PC-3 (cell line): ENCODE results near the gene CMTM5. TPM values are rescaled to one million over a fixed set of nuclear protein-coding genes. Genes with fewer than 3 reads are reported as not detected.

ENCODE experiments used
- ATAC-seq: fragments of 200-7000 bp; cut with Tn5 transposase; 2 replicates; pipeline ENCODE4 v1.9.1; 2020; ENCODE audit warnings: mild to moderate bottlenecking, moderate library complexity
- BruUV-seq: library from RNA; stranded (reverse); fragments of 400-500 nt; replicated peaks from 2 replicates; lab custom pipeline; 2021; lab: Mats Ljungman, UMichigan
- CTCF ChIA-PET: fragments of 300-600 bp; sonication (Branson Sonifier 250); formaldehyde crosslinking; loops from one replicate; lab custom pipeline; 2022; ENCODE audit warnings: antibody characterized with exemption; lab: Charles Lee
- POLR2A ChIA-PET: fragments of 300-600 bp; sonication (Branson Sonifier 250); formaldehyde crosslinking; loops from one replicate; lab custom pipeline; 2022; ENCODE audit warnings: antibody characterized with exemption; ENCODE audit not compliant: unreplicated experiment; lab: Charles Lee
- DNase-seq: peaks from one replicate; pipeline ENCODE4 v3.0.0-alpha.2; 2015
- H2AFZ ChIP-seq: fragments of 300-600 bp; sonication (generic); 2 replicates; pipeline ENCODE4 v1.6.0; 2016; ENCODE audit warnings: antibody characterized with exemption, low read length
- H3F3A ChIP-seq: fragments of 300-600 bp; sonication (generic); one replicate; pipeline ENCODE4 v1.6.0; 2017; ENCODE audit warnings: antibody characterized with exemption, low read length, control low read depth, mild to moderate bottlenecking; ENCODE audit not compliant: unreplicated experiment
- H3K27ac ChIP-seq: fragments of 300-600 bp; sonication (generic); 2 replicates; pipeline ENCODE4 v1.5.1; 2016; ENCODE audit warnings: mild to moderate bottlenecking, low read length
- H3K27me3 ChIP-seq: fragments of 300-600 bp; sonication (generic); 2 replicates; pipeline ENCODE4 v1.6.1; 2016; ENCODE audit warnings: low read length, mixed read lengths
- H3K36me3 ChIP-seq: fragments of 300-600 bp; sonication (generic); 2 replicates; pipeline ENCODE4 v1.6.1; 2016; ENCODE audit warnings: low read depth, mixed run types, low read length, mixed read lengths
- H3K4me1 ChIP-seq: fragments of 300-600 bp; sonication (generic); 2 replicates; pipeline ENCODE4 v1.5.1; 2016; ENCODE audit warnings: low read length; ENCODE audit not compliant: insufficient read depth
- H3K4me2 ChIP-seq: fragments of 300-600 bp; sonication (generic); 2 replicates; pipeline ENCODE4 v1.6.0; 2016; ENCODE audit warnings: low read length
- H3K4me3 ChIP-seq: fragments of 300-600 bp; sonication (generic); 2 replicates; pipeline ENCODE4 v1.5.1; 2016; ENCODE audit warnings: mild to moderate bottlenecking, low read length, mixed read lengths
- H3K79me2 ChIP-seq: fragments of 300-600 bp; sonication (generic); 2 replicates; pipeline ENCODE4 v1.6.1; 2017; ENCODE audit warnings: low read length, mixed read lengths
- H3K9ac ChIP-seq: fragments of 300-600 bp; sonication (generic); 2 replicates; pipeline ENCODE4 v1.6.0; 2016; ENCODE audit warnings: mild to moderate bottlenecking, low read length
- H3K9me2 ChIP-seq: fragments of 300-600 bp; sonication (generic); replicated peaks from 2 replicates; pipeline ENCODE4 v1.6.1; 2016; ENCODE audit warnings: mixed run types, low read length, mixed read lengths
- H3K9me3 ChIP-seq: fragments of 300-600 bp; sonication (generic); 2 replicates; pipeline ENCODE4 v1.6.1; 2016; ENCODE audit warnings: low read length, mixed read lengths
- H4K20me1 ChIP-seq: fragments of 300-600 bp; sonication (generic); 2 replicates; pipeline ENCODE4 v1.6.1; 2016; ENCODE audit warnings: low read length, mixed read lengths
- CTCF ChIP-seq: fragments of 300-600 bp; sonication (generic); conservative IDR thresholded peaks from 2 replicates; pipeline ENCODE4 v1.5.1; 2017; ENCODE audit warnings: antibody characterized with exemption, low read depth, mild to moderate bottlenecking, low read length
- EZH2 ChIP-seq: fragments of 300-600 bp; sonication (generic); IDR thresholded peaks from one replicate; pipeline ENCODE4 v1.6.1; 2017; ENCODE audit warnings: antibody characterized with exemption, mild to moderate bottlenecking, low read length; ENCODE audit not compliant: unreplicated experiment
- EZH2phosphoT487 ChIP-seq: fragments of 300-600 bp; sonication (generic); IDR thresholded peaks from 2 replicates; pipeline ENCODE4 v1.6.1; 2018; ENCODE audit warnings: mild to moderate bottlenecking, antibody characterized with exemption, low read length, borderline replicate concordance
- intact Hi-C: fragments of 100-400 bp; cut with micrococcal nuclease; formaldehyde crosslinking; loops from 2 replicates; pipeline ENCODE4 v1.9.0; 2023
- total RNA-seq: library from RNA; depleted of rRNA; stranded (reverse); fragments of >200 nt; gene quantifications from 2 replicates; pipeline ENCODE4 v1.2.3, GENCODE V29; 2014

Gene CMTM5
- total RNA-seq, 1 experiment from 2014 or later, result not detected

- no peak overlapping the region for H3K4me3 ChIP-seq
- H3K27me3 ChIP-seq, result peaks cover 15% of the 10 kb centered on the region
- H3K9me3 ChIP-seq, result no peaks in the 10 kb centered on the region
- no peak overlapping the region for H3K27ac ChIP-seq
- ATAC-seq (no peak), DNase-seq (no peak)
- no peaks in the 10 kb centered on the region for H3K36me3 ChIP-seq
- H3K79me2 ChIP-seq, result no peaks in the 10 kb centered on the region
- H2AFZ ChIP-seq, result no peak overlapping the region
- H3F3A ChIP-seq, result no peaks in the 10 kb centered on the region
- BruUV-seq, result no TSS peak
- H3K4me2 ChIP-seq, result no peak overlapping the region
- ChIA-PET CTCF (no interaction called here), POLR2A (no interaction called here)
- intact Hi-C loops, result no loop called here
- H3K9ac ChIP-seq, result no peak overlapping the region
- H3K4me1 ChIP-seq, result no peaks in the 10 kb centered on the region
- TF ChIP-seq CTCF, result no peak
- TF ChIP-seq EZH2, result no peak
- TF ChIP-seq EZH2phosphoT487, result no peak
- H4K20me1 ChIP-seq, result no peaks in the 10 kb centered on the region
- no peaks in the 10 kb centered on the region for H3K9me2 ChIP-seq
Observed at GRCh38 chr14:23349156-23349845, 27.5 kb upstream of the CMTM5 start.

GRCh38 chr14:23351681-23352505 lies 25.0 kb upstream of the CMTM5 start:
- CTCF ChIA-PET, result no interaction called here
- peak overlapping the region; percentile 85 for H2AFZ ChIP-seq

More at GRCh38 chr14:23351681-23352505, 25.0 kb upstream of the CMTM5 start:
- Histone ChIP-seq H3K9ac (no peak overlapping the region), H3K9me2 (no peaks in the 10 kb centered on the region), H3K27ac (no peak overlapping the region), H3K79me2 (no peaks in the 10 kb centered on the region), H4K20me1 (no peaks in the 10 kb centered on the region), H3F3A (no peaks in the 10 kb centered on the region), H3K4me2 (peak overlapping the region; percentile 91), H3K9me3 (no peaks in the 10 kb centered on the region), H3K36me3 (no peaks in the 10 kb centered on the region), H3K27me3 (peaks cover 40% of the 10 kb centered on the region), H3K4me3 (peak overlapping the region; percentile 70), H3K4me1 (no peaks in the 10 kb centered on the region)
- ATAC-seq, result no peak
- TF ChIP-seq EZH2phosphoT487 (no peak), EZH2 (no peak), CTCF (no peak)
- DNase-seq, result no peak
- intact Hi-C loops, result no loop called here
- POLR2A ChIA-PET, result no interaction called here
- BruUV-seq, result no TSS peak
